H9 (cell line): Measurements from ENCODE around the gene KRTAP13-1. TPM values are rescaled to one million over a fixed set of nuclear protein-coding genes. Genes with fewer than 3 reads are reported as not detected.
A peak's percentile ranks its signal among the peaks of the same experiment; 100 is the strongest.

Experiments used
- DNase-seq: peaks from one replicate; pipeline ENCODE4 v3.0.0-alpha.2; 2017
- H2AFZ ChIP-seq: one replicate; pipeline ENCODE4 v1.6.1; 2013; ENCODE audit warnings: mild to moderate bottlenecking, low read length, control low read depth, moderate library complexity
- H2AK5ac ChIP-seq: 2 replicates; pipeline ENCODE4 v1.6.1; 2013; ENCODE audit warnings: low read length, control low read depth, mixed read lengths; ENCODE audit not compliant: insufficient read length
- H2BK120ac ChIP-seq: one replicate; pipeline ENCODE4 v1.6.1; 2013; ENCODE audit warnings: low read depth, mild to moderate bottlenecking, low read length, control low read depth, inconsistent platforms; ENCODE audit not compliant: poor library complexity, severe bottlenecking
- H2BK12ac ChIP-seq: 2 replicates; pipeline ENCODE4 v1.6.1; 2013; ENCODE audit warnings: low read length, control low read depth, mixed read lengths, low read depth; ENCODE audit not compliant: insufficient read length
- H2BK15ac ChIP-seq: 2 replicates; pipeline ENCODE4 v1.6.1; 2013; ENCODE audit warnings: low read depth, low read length, control low read depth
- H2BK20ac ChIP-seq: one replicate; pipeline ENCODE4 v1.6.1; 2013; ENCODE audit warnings: low read depth, mild to moderate bottlenecking, low read length, control low read depth, inconsistent platforms; ENCODE audit not compliant: poor library complexity, severe bottlenecking
- H2BK5ac ChIP-seq: 2 replicates; pipeline ENCODE4 v1.6.1; 2013; ENCODE audit warnings: low read length, control low read depth, mixed read lengths; ENCODE audit not compliant: insufficient read length
- H3K14ac ChIP-seq: 2 replicates; pipeline ENCODE4 v1.6.1; 2013; ENCODE audit warnings: low read length, control low read depth; ENCODE audit not compliant: insufficient read depth
- H3K18ac ChIP-seq: 2 replicates; pipeline ENCODE4 v1.6.1; 2013; ENCODE audit warnings: low read depth, mild to moderate bottlenecking, mixed read lengths, low read length, control low read depth; ENCODE audit not compliant: insufficient read length
- H3K23ac ChIP-seq: 2 replicates; pipeline ENCODE4 v1.6.1; 2013; ENCODE audit warnings: low read length, control low read depth, mixed read lengths, low read depth; ENCODE audit not compliant: insufficient read length
- H3K23me2 ChIP-seq: 2 replicates; pipeline ENCODE4 v1.6.1; 2013; ENCODE audit warnings: low read depth, mild to moderate bottlenecking, mixed read lengths, low read length, control low read depth; ENCODE audit not compliant: insufficient read length, poor library complexity, severe bottlenecking
- H3K27ac ChIP-seq: 2 replicates; pipeline ENCODE4 v1.5.1; 2013; ENCODE audit warnings: low read length, control low read depth, mixed read lengths, low read depth; ENCODE audit not compliant: insufficient read length
- H3K27me3 ChIP-seq: 2 replicates; pipeline ENCODE4 v1.6.1; 2013; ENCODE audit warnings: low read length, control low read depth, inconsistent platforms; ENCODE audit not compliant: insufficient read depth
- H3K4ac ChIP-seq: 2 replicates; pipeline ENCODE4 v1.6.1; 2013; ENCODE audit warnings: low read depth, mild to moderate bottlenecking, control low read depth, inconsistent platforms, low read length, moderate library complexity
- H3K4me1 ChIP-seq: 2 replicates; pipeline ENCODE4 v1.6.1; 2013; ENCODE audit warnings: low read length, control low read depth, inconsistent platforms; ENCODE audit not compliant: insufficient read depth
- H3K4me2 ChIP-seq: 2 replicates; pipeline ENCODE4 v1.6.1; 2013; ENCODE audit warnings: low read length, control low read depth, mixed read lengths; ENCODE audit not compliant: insufficient read length, insufficient read depth
- H3K56ac ChIP-seq: 2 replicates; pipeline ENCODE4 v1.6.1; 2013; ENCODE audit warnings: low read depth, mild to moderate bottlenecking, mixed read lengths, low read length, control low read depth; ENCODE audit not compliant: insufficient read length
- H3K79me1 ChIP-seq: 2 replicates; pipeline ENCODE4 v1.6.1; 2013; ENCODE audit warnings: low read depth, mild to moderate bottlenecking, moderate library complexity, low read length, control low read depth, inconsistent platforms; ENCODE audit not compliant: insufficient read depth, poor library complexity, severe bottlenecking
- H3K79me2 ChIP-seq: 2 replicates; pipeline ENCODE4 v1.6.1; 2013; ENCODE audit warnings: low read length, control low read depth, inconsistent platforms; ENCODE audit not compliant: insufficient read depth
- H3K9ac ChIP-seq: 2 replicates; pipeline ENCODE4 v1.6.1; 2013; ENCODE audit warnings: low read length, control low read depth, mixed read lengths; ENCODE audit not compliant: insufficient read length; ENCODE audit errors: extremely low read depth
- H3K9me3 ChIP-seq: one replicate; pipeline ENCODE4 v1.6.1; 2013; ENCODE audit warnings: low read depth, low read length, inconsistent platforms; ENCODE audit not compliant: control insufficient read depth
- H3T11ph ChIP-seq: one replicate; pipeline ENCODE4 v1.6.1; 2013; ENCODE audit warnings: mild to moderate bottlenecking, low read length, control low read depth, inconsistent platforms
- H4K20me1 ChIP-seq: one replicate; pipeline ENCODE4 v1.6.1; 2013; ENCODE audit not compliant: control insufficient read depth, insufficient read length, insufficient read depth
- H4K5ac ChIP-seq: 2 replicates; pipeline ENCODE4 v1.6.1; 2013; ENCODE audit warnings: low read depth, mild to moderate bottlenecking, mixed read lengths, low read length, control low read depth; ENCODE audit not compliant: insufficient read length
- H4K8ac ChIP-seq: replicated peaks from 2 replicates; pipeline ENCODE4 v1.6.1; 2013; ENCODE audit warnings: low read length, control low read depth, mixed read lengths, low read depth; ENCODE audit not compliant: insufficient read length
- H4K91ac ChIP-seq: 2 replicates; pipeline ENCODE4 v1.6.1; 2013; ENCODE audit warnings: low read depth, mild to moderate bottlenecking, moderate library complexity, mixed read lengths, low read length, control low read depth; ENCODE audit not compliant: insufficient read length
- H3K27ac Mint-ChIP-seq, 3 experiments: 2 replicates in 2 of 3; 3 replicates in 1 of 3; pipeline ENCODE4 v1.8.0; 2020 to 2021; ENCODE audit warnings: mixed read lengths in 3 of 3, mild to moderate bottlenecking in 1 of 3, moderate library complexity in 1 of 3
- H3K27me3 Mint-ChIP-seq: 2 replicates; pipeline ENCODE4 v1.8.0; 2021; ENCODE audit warnings: low read depth, mild to moderate bottlenecking, moderate library complexity, mixed read lengths
- H3K36me3 Mint-ChIP-seq, 3 experiments: 2 replicates in 2 of 3; 3 replicates in 1 of 3; pipeline ENCODE4 v1.8.0; 2020 to 2021; ENCODE audit warnings: low read depth in 3 of 3, mixed read lengths in 3 of 3; ENCODE audit not compliant: insufficient read depth in 1 of 3
- H3K4me1 Mint-ChIP-seq, 2 experiments: 2 replicates each; pipeline ENCODE4 v1.8.0; 2020; ENCODE audit warnings: mixed read lengths in 2 of 2
- H3K4me3 Mint-ChIP-seq, 2 experiments: 2 replicates in 1 of 2; 3 replicates in 1 of 2; pipeline ENCODE4 v1.8.0; 2020 to 2021; ENCODE audit warnings: mild to moderate bottlenecking in 2 of 2, mixed read lengths in 2 of 2, moderate library complexity in 1 of 2
- H3K9me3 Mint-ChIP-seq, 2 experiments: 2 replicates in 1 of 2; 3 replicates in 1 of 2; pipeline ENCODE4 v1.8.0; 2020; ENCODE audit warnings: mild to moderate bottlenecking in 2 of 2, mixed read lengths in 2 of 2, moderate library complexity in 1 of 2
- total RNA-seq: library from RNA; stranded (reverse); gene quantifications from 2 replicates; pipeline ENCODE4 v1.2.1, GENCODE V29; 2021
- TF ChIP-seq, protein P1 (sequence below): fragments of 200-600 bp; sonication (generic); conservative IDR thresholded peaks from 3 replicates; pipeline ENCODE4 v1.8.0; 2021; ENCODE audit warnings: antibody characterized with exemption, mild to moderate bottlenecking

Gene KRTAP13-1
- total RNA-seq, 1 experiment from 2014 or later, result not detected

DNA sequence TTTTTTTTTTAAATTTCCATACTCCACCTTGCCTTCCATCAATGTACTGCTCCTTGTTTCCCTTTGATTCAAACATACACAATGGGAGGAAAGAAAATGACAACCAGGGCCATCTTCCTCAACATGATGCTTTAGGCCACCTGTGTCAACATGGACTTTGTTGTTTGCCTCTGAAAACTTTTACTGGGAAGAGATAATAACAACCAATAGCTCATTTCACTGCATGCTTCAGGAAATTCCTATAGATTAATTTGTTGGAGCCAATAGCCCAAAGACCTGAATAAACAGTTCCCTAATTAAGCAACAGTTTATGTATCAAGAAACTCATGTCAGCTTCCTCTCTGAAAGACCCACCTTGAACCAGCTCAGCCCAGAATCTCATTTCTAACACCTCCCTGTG lies 47.4 kb downstream of the KRTAP13-1 start:
- no peak overlapping the region for H3K14ac ChIP-seq
- Mint-ChIP-seq H3K36me3 (peaks cover 0 to 4% (median 0%) of the 10 kb centered on the region in 3 experiments; a peak in 1 of 7 replicates), H3K27ac (peak overlapping the region in 1 of 3 experiments; percentile 24; a peak in 1 of 7 replicates), H3K4me1 (peaks cover 17 to 26% of the 10 kb centered on the region in 2 experiments), H3K27me3 (no peaks in the 10 kb centered on the region), H3K4me3 (no peak overlapping the region), H3K9me3 (no peaks in the 10 kb centered on the region)
- no peak for DNase-seq
- no peaks in the 10 kb centered on the region for H4K20me1 ChIP-seq
- H3K9ac ChIP-seq, result no peak overlapping the region
- no peak overlapping the region for H3K56ac ChIP-seq
- H2AK5ac ChIP-seq, result no peak overlapping the region
- H2BK20ac ChIP-seq, result no peak overlapping the region
- no peak overlapping the region for H2BK5ac ChIP-seq
- H3K27ac ChIP-seq, result no peak overlapping the region
- no peak overlapping the region for H4K91ac ChIP-seq
- H3K27me3 ChIP-seq, result no peaks in the 10 kb centered on the region
- H2BK15ac ChIP-seq, result no peak overlapping the region
- H2AFZ ChIP-seq, result no peak overlapping the region
- no peak overlapping the region for H4K8ac ChIP-seq
- no peak overlapping the region for H3T11ph ChIP-seq
- no peak overlapping the region for H4K5ac ChIP-seq
- peaks cover 3% of the 10 kb centered on the region; the same call in 1 of the 2 replicates for H3K4me1 ChIP-seq
- no peaks in the 10 kb centered on the region for H3K23me2 ChIP-seq
- TF ChIP-seq, protein P1, sequence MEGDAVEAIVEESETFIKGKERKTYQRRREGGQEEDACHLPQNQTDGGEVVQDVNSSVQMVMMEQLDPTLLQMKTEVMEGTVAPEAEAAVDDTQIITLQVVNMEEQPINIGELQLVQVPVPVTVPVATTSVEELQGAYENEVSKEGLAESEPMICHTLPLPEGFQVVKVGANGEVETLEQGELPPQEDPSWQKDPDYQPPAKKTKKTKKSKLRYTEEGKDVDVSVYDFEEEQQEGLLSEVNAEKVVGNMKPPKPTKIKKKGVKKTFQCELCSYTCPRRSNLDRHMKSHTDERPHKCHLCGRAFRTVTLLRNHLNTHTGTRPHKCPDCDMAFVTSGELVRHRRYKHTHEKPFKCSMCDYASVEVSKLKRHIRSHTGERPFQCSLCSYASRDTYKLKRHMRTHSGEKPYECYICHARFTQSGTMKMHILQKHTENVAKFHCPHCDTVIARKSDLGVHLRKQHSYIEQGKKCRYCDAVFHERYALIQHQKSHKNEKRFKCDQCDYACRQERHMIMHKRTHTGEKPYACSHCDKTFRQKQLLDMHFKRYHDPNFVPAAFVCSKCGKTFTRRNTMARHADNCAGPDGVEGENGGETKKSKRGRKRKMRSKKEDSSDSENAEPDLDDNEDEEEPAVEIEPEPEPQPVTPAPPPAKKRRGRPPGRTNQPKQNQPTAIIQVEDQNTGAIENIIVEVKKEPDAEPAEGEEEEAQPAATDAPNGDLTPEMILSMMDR, result no peak
- no peaks in the 10 kb centered on the region for H3K9me3 ChIP-seq
- H3K79me2 ChIP-seq, result no peaks in the 10 kb centered on the region
- no peak overlapping the region for H3K23ac ChIP-seq
- H2BK12ac ChIP-seq, result no peak overlapping the region
- no peak overlapping the region for H3K18ac ChIP-seq
- H3K4me2 ChIP-seq, result no peak overlapping the region
- H2BK120ac ChIP-seq, result no peak overlapping the region
- H3K79me1 ChIP-seq, result no peaks in the 10 kb centered on the region
- H3K4ac ChIP-seq, result no peak overlapping the region
